Measurements from ENCODE around the gene SMURF2. TPM values are rescaled to one million over a fixed set of nuclear protein-coding genes. Genes with fewer than 3 reads are reported as not detected.
"Not testable (repeated sequence)": the region's sequence is repeated elsewhere in the genome, so short reads cannot be mapped to it uniquely, and the experiment has no call there.

Gene SMURF2
- total RNA-seq, 1 donor from 2014 or later: 44.9 TPM

DNA sequence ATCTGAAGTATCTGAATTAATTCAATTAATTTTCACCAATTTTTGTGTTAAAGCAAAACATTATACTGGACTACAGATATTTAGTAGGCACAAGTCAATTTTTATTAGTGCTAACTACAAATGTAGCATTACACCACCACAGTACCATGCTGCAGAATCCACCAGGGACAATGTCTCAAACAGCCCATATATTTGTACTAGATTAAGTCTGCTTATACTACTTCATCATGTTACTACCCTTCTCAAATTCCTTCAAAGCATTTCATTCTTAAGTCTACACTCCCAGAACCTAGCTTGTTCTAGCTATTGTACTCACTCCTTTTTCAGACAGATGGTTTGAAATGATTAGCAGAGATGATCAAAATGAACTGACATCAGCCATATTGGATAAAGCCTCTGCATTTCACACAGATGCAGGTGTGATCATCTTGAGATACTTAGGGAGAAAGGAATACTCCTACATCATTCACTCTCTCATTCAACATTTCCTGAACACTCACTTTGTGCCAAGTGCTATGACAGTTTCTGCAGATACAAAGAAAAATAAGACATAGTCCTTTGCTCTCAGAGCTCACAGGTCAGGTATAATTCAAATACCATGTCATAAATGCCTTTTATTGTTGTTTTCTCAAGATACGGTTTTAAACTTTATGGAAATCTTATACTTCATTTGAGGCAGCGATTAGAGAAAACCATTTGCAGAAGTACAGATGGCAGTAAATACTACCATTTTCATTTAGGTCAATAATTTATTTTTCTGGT lies 47.7 kb downstream of the SMURF2 start:
- TF ChIP-seq, protein P1, sequence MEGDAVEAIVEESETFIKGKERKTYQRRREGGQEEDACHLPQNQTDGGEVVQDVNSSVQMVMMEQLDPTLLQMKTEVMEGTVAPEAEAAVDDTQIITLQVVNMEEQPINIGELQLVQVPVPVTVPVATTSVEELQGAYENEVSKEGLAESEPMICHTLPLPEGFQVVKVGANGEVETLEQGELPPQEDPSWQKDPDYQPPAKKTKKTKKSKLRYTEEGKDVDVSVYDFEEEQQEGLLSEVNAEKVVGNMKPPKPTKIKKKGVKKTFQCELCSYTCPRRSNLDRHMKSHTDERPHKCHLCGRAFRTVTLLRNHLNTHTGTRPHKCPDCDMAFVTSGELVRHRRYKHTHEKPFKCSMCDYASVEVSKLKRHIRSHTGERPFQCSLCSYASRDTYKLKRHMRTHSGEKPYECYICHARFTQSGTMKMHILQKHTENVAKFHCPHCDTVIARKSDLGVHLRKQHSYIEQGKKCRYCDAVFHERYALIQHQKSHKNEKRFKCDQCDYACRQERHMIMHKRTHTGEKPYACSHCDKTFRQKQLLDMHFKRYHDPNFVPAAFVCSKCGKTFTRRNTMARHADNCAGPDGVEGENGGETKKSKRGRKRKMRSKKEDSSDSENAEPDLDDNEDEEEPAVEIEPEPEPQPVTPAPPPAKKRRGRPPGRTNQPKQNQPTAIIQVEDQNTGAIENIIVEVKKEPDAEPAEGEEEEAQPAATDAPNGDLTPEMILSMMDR (IDR thresholded peaks at IDR 0.05): no peak

DNA sequence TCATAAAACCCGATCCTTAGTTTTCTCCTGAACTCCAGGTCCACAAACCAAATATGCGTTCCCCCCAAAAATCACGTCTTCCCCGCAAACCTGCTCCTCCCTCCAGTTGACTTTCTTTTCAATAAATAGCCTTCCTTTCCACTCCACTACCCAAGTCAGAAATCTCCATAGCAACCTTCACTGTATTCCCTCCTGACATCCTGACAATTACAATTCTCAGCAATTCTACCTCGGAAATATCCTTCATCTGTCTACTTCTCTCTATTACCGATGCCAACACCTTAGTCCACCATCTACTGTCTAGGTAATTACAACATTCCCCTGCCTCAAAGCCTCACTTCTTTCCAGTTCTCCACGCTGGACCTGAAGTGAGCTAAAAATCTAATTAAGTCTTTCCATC lies 50.7 kb downstream of the SMURF2 start:
- Histone ChIP-seq H3K36me3 (no peaks in the 10 kb centered on the region), H3K4me1 (peaks cover 41% of the 10 kb centered on the region), H3K27ac (no peak overlapping the region), H3K4me3 (no peak overlapping the region), H3K9me3 (no peaks in the 10 kb centered on the region), H3K27me3 (no peaks in the 10 kb centered on the region)
- TF ChIP-seq, protein P1 (IDR thresholded peaks at IDR 0.05): no peak
- intact Hi-C loops (cut with DNase I): no loop called here
- no peak for DNase-seq
- no peak for ATAC-seq

More for the DNA sequence above, 47.7 kb downstream of the SMURF2 start:
- Histone ChIP-seq H3K9me3 (no peaks in the 10 kb centered on the region), H3K4me3 (no peak overlapping the region), H3K27me3 (no peaks in the 10 kb centered on the region), H3K4me1 (peaks cover 45% of the 10 kb centered on the region), H3K36me3 (no peaks in the 10 kb centered on the region), H3K27ac (no peak overlapping the region)
- DNase-seq: no peak
- intact Hi-C loops (cut with DNase I): no loop called here
- no peak for ATAC-seq

DNA sequence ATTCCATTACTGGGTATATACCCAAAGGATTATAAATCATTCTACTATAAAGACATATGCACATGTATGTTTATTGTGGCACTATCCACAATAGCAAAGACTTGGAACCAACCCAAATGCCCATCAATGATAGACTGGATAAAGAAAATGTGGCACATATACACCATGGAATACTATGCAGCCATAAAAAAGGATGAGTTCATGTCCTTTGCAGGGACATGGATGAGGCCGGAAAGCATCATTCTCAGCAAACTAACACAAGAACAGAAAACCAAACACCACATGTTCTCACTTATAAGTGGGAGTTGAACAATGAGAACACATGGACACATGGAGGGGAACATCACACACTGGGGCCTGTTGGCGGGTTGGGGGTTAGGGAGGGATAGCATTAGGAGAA lies 51.9 kb downstream of the SMURF2 start:
- DNase-seq; H3K36me3 ChIP-seq; ATAC-seq; H3K27ac ChIP-seq; intact Hi-C loops (cut with DNase I); H3K9me3 ChIP-seq; H3K4me3 ChIP-seq; H3K27me3 ChIP-seq: not testable (repeated sequence)
- H3K4me1 ChIP-seq: peaks cover 31% of the 10 kb centered on the region

DNA sequence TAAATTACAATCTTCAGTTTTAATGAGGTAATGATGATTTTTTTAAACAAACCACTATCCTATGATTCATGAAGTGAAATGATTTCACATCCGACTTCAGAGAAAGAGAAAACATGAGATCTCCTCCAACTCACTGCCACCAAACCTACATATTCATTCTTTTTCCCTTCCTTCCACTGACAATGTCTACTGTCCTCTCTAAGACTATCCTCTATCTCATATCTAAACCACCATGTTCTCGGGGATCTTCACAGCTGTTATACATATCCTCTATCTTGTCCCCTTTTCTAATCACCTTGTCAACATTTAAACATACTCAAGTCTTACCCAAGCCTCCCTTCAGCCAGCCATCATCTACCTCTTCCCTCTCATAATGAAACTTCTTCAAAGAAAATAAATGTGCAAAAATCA lies 53.5 kb downstream of the SMURF2 start:
- H3K36me3 ChIP-seq: no peaks in the 10 kb centered on the region
- no peak overlapping the region for H3K4me3 ChIP-seq
- peaks cover 18% of the 10 kb centered on the region for H3K4me1 ChIP-seq
- TF ChIP-seq, protein P1 (IDR thresholded peaks at IDR 0.05): no peak
- no peak for DNase-seq
- H3K27me3 ChIP-seq: no peaks in the 10 kb centered on the region
- no peaks in the 10 kb centered on the region for H3K9me3 ChIP-seq
- no peak for ATAC-seq
- no peak overlapping the region for H3K27ac ChIP-seq
- intact Hi-C loops (cut with DNase I): no loop called here

DNA sequence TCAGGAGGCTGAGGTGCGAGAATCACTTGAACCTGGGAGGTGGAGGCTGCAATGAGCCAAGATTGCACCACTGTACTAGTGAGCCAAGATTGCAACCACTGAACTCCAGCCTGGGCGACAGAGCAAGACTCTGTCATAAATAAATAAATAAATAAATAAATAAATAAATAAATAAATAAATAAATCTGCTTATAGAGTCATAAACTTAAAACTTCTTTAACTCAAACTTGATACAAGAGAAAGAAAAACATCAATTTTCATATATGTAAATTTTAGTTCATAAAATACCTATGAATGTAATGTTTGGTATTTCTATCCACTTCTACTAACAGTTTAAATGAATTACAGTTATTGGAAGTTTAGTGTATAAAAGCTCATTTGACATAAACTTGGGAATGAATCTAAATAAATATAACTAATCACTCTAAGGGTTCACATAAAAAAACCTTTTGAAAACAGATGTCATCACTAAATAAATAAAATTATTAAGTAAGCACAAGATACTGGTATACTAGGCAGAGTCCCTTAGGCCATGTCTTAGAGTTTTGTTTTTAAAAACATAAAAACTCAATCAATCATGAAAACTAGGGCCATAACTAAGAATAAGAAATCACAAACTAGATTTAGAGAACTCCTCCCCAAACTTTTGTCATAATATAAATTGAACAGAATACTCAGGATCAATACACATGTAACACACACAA lies 54.1 kb downstream of the SMURF2 start:
- intact Hi-C loops (cut with DNase I): no loop called here
- H3K27me3 ChIP-seq: no peaks in the 10 kb centered on the region
- H3K27ac ChIP-seq: no peak overlapping the region
- H3K4me3 ChIP-seq: no peak overlapping the region
- DNase-seq (no peak), ATAC-seq (no peak)
- no peaks in the 10 kb centered on the region for H3K9me3 ChIP-seq
- no peaks in the 10 kb centered on the region for H3K36me3 ChIP-seq
- TF ChIP-seq, protein P1 (IDR thresholded peaks at IDR 0.05): no peak
- peaks cover 14% of the 10 kb centered on the region for H3K4me1 ChIP-seq

DNA sequence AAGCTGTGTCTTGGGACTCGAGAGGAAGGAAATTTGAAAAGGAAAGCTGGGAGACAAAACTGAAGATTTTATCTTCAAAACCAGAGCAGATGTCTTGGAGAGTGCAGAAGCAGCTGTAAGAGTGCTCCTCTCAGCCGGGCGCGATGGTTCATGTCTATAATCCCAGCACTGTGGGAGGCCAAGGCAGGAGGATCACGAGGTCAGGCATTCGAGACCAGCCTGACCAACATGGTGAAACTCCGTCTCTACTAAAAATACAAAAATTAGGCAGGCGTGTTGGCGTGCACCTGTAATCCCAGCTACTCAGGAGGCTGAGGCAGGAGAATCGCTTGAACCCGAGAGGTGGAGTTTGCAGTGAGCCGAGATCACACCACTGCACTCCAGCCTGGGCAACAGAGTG lies 57.6 kb downstream of the SMURF2 start:
- DNase-seq; H3K4me3 ChIP-seq; intact Hi-C loops (cut with DNase I); H3K4me1 ChIP-seq; H3K27me3 ChIP-seq; ATAC-seq; H3K27ac ChIP-seq; H3K36me3 ChIP-seq; H3K9me3 ChIP-seq: not testable (repeated sequence)
